Pulmonary artery endothelial cell (primary cell): Measurements from ENCODE around the gene CSDE1. TPM values are rescaled to one million over a fixed set of nuclear protein-coding genes. Genes with fewer than 3 reads are reported as not detected.

Source experiments
- DNase-seq: peaks from one replicate; pipeline ENCODE4 v3.0.0-alpha.2; 2011; ENCODE audit warnings: low read depth, low spot score
- total RNA-seq: library from RNA; depleted of rRNA; stranded (reverse); fragments of >200 nt; gene quantifications from 2 replicates; pipeline ENCODE4 v1.2.3, GENCODE V29; 2014

CSDE1 gene
- total RNA-seq, 1 donor from 2014 or later, result 907 TPM

DNA sequence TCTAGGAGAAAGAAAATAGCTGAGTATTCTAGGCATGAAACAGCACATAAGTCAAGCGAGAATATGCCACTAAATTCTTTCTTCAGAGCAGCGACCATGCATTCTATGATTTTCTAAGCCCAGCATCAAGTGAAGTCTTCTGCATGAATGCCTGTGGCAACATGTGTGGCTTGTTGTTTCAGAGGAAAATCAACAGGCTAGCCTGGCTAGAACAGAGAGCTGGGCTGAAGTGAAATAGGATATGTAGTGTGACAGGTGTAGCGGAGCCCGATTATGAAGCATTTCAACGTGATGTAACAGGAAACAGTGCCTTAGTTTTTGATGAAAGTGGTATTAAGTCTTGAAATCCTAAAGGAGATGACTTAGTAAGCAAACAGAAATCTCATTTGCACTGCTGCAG, 7.0 kb downstream of the CSDE1 start:
- no peak for DNase-seq

DNA sequence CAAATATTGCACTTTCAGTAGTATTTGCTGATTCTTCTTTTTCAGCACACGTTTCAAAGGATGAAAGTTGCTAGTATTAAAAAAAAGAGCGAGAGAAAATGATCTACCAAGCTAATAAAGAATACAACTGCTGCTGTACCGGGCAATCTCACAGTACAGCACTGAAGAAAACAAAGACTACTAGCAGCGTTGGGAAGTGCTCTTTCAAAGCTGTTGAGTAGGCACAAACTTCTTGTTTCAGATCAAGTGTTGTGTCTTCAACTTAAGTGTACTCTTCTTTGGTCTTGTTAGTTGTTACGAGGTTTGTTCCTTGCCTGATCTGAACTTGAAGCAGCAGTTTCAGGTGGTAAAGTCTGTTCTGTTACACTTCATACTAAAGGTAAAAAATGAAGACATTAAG, 7.9 kb downstream of the CSDE1 start:
- no peak for DNase-seq

DNA sequence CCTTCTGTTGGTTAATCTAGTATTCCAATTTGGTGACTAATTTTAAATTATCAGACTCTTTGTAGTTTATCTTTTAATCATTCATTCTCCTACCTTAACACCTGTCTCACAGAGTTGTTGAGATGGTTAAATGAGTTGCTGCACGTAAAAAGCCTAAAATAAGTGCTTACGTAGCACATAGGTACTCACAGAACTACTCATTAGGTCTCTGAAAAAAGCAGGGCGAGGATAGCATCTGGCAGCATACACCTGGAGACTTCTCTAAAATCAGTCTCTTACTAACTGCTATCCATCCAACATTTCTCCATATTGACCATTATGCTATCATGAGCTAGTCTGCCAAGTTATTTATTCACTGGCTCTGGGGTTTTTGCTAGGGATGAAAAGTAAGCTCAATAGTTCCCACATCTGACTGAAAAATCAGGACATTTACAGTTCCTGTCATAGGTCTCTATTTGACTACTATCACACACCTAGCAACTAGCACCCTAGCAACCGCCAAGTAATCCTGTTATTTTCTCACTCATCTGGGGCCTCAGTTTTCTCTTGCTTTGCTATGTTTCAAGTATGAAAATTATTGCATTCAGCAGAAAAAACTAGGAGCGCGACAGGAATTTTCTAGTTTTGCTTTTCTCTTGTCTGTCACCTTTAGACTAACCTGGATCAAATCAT, 11.2 kb downstream of the CSDE1 start:
- no peak for DNase-seq

DNA sequence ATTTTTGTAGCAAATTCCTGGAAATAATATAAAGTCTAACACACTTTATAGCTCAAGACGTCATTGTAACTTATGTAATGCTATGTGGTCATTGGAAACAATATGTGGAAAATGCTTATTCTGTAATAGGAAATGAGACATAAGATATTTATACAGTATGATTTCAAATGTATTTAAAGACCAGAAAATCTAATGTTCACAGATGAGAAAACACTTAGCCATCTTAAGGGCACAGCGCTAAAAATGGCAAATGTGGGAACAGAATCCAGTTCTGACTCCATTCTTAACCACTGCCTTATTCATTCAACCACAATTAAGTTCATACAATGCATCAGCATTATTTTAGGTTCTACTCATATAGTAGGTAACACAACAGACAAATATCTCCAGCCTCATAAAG, 12.5 kb downstream of the CSDE1 start:
- DNase-seq, result no peak

DNA sequence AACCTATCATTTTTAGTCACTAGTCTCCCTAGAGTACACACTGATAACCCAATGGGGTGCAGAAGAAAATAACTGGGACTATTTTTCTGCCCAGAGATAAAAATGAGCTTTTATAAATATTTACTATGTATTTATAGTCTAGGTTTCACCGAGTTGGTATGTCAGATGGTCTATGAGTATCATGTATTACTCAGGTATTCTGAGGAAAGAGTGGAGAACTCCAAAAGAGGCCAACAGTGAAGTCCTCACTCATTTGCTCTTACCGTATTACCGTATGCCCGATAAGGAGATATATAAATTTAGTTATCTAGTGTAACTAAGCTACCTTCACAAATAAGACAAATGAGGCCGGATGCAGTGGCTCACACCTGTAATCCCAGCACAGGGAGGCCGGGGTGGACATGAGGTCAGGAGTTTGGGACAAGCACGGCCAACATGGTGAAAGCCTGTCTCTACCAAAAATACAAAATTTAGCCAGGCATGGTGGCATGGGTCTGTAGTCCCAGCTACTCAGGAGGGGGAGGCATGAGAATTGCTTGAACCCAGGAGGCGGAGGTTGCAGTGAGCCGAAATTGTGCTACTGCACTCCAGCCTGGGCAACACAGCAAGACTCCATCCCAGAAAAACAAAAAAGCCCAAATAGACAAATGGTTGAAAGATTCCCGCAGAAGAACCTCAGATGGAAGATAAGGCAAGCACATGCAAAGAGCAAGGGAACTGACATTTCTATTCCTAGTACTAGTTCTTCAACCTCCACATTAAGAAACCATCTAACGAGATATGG, 15.6 kb downstream of the CSDE1 start:
- no peak for DNase-seq

DNA sequence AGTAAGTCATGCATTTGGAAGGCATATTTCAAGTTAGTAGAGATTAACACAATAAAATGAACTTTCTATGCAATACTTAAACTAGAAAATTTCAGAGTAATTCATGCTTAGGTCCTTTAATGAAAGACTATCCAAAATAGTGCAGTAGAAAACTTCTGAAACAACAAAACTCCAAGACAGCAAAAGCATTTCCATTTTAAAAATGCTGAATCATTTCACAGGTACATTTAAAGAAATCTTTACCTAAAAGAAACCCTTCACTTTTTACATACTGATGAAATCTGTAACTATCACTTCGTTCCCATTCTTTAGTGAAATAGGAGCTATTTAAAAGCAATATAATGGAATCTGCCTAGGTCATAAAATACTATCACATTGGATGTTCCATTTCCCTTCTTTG, 17.5 kb downstream of the CSDE1 start:
- no peak for DNase-seq

DNA sequence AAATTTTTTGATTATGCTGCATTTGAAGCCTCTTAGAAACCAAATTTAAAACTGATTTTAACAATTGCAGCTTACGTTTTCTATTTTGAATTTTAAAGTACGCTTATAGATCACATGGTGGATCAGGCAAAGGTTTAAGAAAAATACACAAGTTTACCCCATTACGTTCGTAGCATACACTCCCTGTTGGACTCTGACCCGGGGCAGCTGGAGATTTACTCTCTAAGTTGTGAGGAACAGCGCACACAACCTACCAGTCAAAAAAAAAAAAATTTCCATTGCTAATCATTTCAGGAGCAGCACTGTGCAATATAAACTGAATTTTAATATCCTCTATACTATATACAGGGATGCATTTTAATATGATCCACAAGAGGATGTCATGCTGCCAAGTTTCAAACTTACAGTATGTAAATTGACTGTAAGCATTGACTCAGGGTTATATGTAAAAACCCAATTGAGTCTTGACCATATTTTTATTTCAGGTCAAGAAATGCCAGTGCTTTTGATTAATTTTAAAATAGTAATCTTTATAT, 20.4 kb downstream of the CSDE1 start:
- no peak for DNase-seq

DNA sequence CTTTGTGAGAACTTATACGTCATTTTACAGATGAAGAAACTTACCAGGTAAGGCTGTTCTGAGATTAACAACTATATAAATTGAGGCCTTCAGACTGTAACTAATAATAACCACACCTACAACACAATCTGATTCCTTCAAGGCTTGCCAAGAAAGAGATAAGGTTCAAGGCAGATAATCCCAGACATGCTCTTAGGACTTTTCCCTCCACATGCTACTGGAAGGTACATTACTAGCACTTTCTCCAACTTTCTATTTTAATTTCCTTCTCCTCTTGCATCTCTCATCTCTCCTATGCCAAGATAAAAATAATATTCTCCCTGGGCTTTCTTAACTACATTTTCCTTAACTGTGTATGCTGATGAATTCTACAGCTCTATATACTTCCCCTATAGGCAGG, 22.3 kb downstream of the CSDE1 start:
- no peak for DNase-seq

DNA sequence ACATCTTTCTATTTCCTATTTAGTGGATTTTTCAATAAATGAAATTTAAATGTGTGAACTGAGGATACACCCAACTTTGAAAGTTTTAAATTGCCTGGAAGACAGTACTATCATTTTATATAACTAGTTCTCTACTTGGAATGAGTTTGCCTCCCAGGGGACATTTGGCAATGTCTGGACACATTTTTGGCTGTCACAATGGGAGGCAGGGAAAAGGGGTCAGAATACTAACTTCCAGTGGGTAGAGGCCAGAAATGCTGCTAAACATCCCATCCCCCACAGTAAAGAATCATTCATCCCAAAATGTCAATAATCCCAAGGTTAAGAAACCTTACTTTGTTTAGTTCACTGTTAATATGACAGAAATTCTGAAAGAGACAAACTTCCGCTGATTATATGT, 28.0 kb downstream of the CSDE1 start:
- DNase-seq, result no peak

DNA sequence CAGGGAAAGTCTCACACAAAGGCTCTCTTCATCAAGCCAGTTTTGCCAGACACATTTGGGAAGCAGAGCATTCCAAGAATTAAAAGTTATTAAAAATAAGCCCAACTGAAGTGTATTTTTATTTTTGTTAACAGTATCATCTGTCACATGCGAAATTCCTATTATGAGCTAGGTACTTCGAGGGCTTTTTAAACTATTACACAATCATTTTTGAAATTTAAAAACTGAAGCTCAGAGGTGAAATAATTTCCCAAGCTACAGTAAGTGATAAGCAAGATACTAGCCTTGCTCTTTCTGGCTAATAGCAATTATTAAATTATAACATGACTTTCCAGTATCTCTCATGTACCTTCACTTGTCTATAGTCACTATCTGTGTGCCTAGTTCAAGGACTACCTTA, 29.2 kb downstream of the CSDE1 start:
- no peak for DNase-seq

DNA sequence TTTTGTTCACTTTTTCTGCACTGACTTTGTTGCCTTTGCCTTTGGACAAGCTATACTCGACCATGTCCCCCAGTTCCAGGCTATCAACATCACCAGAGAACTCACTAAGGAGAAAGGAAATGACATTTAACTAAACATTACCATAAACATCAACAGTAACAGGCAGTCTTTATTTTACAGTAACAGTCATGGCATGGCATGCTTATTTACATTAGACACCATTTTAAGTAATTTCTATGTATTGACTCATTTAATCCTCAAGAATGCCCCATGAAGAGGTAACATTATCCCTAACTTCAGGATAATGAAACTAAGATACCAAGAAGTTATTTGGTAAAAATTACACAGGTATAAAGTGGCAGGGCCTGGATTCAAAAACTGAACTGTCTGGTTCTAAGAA, 32.6 kb downstream of the CSDE1 start:
- DNase-seq, result no peak

DNA sequence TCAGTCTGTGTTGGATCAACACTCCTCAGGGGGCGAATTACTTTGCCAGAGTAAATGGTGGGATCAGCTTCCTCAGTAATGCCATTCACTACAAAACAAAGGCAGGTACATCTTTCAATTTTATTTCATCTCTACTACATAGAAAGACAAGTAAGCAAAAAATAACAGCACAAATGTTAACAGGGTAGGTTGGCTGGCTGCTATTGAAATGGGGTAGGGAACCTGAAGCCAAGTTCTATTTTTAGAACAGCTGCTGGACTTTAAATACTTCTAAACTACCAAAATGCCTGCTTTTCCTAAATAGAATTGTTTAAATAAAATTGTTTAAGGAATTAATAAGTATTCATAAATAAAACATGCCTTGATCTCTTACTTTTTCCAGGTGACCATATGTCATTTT, 33.9 kb downstream of the CSDE1 start:
- DNase-seq, result no peak

DNA sequence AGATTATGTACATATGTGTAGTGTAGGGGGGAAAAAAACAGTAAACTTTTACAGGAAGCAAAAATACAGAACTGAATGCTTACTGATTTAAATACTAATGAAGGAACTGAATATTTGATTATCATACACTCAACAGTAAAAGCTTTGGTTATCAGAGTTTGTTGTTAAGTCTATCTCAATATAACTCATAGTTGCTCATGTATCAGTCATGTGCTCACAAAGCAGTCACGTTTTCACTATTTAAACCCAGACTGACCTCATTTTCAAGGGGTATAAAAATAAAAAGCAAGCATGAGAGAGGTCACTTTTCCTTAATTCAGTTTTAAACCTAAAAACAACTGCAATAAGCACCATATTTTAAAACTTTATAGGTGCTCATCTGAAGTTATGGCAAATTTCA, 34.3 kb downstream of the CSDE1 start:
- DNase-seq, result no peak

DNA sequence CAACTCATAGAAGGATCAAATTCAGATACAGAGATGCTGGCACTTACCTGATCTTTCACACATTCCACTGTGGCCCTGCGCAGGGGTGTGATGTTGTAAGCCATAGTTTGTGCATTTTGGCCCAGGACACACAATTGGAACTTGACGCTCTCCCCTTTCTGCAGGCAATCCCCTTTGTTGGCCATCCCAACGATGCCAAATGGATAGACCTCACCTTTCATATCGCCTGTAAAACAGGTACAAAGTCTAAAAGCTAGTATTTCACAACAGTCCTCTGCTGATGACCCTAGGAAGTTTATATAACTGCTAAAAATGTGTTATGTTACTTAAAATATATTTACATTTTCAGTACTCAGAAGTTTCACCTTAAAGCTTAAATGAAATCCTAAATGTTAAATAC, 37.3 kb downstream of the CSDE1 start:
- no peak for DNase-seq

DNA sequence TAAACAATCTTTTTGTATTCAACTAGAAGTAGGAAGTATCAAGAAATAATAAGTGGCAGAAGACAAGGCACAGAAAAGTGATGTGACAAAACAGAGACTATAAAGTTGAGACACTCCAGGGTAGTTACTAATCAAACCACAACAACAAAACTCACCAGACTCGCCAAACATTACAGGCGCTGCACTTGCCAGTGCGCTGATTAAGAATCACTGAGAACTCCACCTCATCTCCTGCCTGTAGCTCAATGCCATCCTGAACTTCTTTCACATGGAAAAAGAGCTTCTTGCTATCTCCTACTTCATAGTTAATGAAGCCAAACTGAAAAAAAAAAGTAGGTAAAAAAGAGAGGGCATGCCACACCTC, 38.4 kb downstream of the CSDE1 start:
- DNase-seq, result no peak

DNA sequence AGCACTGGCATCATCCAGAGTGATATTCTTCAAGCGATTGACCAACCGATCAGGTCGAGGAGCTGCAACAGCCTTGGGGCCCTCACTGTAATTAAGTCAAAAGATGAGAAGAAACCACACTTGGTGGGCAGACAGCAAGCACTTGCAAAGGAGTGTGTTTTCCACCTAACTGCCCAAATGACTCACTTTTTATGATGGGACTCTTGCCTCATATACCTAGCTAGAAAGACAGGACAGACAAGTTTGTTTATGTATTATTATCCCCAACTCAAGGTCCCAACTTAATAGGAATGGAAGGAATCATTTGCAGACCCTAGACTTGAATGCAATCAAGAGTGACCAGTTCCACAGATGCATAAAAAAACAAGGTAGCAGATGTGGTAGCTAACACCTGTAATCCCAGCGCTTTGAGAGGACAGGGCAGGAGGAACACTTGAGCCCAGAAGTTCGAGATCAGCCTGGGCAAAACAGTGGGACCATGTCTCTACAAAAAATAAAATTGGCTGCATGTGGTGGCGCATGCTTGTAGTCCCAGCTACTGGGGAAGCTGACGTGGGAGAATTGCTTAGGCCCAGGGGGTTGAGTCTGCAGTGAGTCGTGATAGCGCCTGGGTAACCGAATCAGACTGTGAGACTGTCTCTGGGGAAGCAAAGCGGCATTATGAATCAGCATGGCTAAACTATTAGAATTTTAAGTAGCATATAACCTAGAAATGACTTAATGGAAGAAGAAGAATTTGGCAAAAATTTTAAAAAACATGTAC, 38.9 kb downstream of the CSDE1 start:
- DNase-seq, result no peak

DNA sequence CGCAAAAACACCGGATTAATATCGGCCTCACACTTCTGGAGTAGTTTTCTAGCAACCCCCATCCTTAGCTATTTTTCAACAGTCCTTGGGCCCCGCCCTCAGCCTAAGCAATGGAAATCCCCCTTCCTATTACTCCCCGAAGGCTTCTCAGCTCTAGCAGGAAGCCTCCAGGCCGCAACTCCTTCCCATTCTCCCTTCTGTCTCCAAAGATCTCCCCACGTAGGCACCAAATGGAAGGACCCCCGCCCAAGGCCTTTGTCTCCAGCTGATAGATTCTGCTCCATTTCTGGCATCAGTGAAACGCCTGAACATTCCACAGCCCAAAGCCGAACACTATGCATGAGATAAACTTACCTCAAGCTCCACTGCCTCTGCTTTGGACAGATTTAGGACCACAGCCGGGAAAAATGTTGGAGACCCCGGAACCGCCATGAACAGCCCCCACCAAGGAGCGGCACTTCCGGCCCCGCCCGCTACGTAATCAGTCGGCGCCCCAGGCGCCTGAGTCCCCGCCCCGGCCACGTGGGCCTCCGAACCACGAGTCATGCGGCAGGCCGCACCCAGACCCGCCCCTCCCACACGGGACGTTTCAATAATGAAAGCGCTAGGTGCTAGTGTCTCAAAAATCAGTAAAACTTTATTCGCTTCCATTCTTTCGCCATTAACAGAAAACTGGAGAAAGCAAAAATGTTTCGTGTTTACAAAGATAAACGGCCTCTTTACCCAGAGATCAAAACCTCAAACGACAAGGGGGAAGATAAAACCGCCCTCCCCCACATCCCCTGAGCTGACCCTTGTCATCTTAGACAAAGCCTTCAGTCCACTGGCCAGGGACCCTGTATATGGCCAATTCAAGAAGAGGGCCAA, 41.2 kb downstream of the CSDE1 start, which contains the start of gene NRAS:
NRAS (minus strand) TSS at position 468 of the 867 bp plus-strand sequence. CDS start 611 bp downstream, outside the sequence.
- peak; percentile 71 for DNase-seq

DNA sequence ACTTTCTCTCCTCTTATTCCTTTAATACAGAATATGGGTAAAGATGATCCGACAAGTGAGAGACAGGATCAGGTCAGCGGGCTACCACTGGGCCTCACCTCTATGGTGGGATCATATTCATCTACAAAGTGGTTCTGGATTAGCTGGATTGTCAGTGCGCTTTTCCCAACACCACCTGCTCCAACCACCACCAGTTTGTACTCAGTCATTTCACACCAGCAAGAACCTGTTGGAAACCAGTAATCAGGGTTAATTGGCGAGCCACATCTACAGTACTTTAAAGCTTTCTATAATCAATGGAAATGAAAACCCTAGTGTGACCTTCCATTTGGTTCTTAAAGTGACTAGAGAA, 41.9 kb downstream of the CSDE1 start:
- no peak for DNase-seq

DNA sequence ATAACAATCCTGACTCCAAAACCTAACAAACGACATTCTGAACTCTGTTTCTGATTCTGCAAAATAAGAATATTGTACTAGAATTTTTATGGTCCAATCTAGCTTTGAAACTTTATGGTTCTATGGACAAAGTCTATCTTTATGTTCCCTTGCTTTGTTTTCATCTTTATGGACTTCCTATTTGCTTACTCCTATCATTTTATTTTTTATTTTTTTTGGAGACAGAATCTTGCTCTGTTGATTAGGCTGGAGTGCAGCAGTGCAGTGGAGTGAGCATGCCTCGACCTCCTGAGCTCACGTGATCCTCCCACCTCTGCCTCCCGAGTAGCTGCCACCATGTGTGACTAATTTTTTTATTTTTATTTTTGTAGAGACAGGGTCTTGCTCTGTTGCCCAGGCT, 44.8 kb downstream of the CSDE1 start:
- DNase-seq, result no peak

DNA sequence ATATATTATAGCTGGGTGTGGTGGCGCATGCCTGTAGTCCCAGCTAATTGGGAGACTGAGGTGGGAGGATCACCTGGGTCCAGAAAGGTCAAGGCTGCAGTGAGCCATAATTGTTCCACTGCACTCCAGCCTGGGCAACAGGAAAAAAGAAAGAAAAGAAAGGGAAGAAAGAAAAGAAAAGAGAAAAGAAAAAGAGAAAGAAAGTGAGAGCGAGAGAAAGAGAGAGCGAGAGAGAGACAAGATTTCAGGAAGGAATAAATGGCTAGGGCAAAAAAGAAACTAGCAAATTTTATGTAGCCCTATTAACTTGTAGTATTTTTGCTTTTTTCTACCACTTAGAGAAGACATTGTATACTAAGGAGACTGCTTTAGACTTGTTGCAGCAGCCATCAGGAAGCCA, 47.4 kb downstream of the CSDE1 start:
- no peak for DNase-seq

DNA sequence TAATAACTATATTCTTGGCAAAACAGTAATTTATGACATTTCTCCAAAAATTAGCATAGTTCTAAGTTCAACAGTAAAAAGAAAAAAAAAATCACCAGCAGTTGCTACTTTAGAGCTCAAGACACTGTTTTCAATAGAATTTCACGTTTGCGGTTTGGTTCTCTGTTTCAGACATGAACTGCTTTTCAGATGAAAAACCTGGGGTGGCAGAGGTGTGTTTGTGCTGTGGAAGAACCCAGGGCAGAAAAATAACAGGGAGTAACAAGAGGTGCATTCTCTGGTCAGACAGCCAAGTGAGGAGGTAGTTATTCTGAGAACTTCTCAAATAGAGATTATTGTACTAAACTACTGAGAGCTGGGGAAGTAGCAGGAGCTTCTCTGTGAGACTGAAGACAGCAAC, 50.2 kb downstream of the CSDE1 start:
- DNase-seq, result no peak
